CD4-positive, alpha-beta T cell treated with Interleukin-6 at 100 ng/mL for 8 hours (primary cell): ENCODE data around the gene FGF21.
"Not testable (repeated sequence)": the region's sequence is repeated elsewhere in the genome, so short reads cannot be mapped to it uniquely, and the experiment has no call there.

Experiments used
- DNase-seq: peaks from one replicate; pipeline ENCODE4 v3.0.0-alpha.2; 2020; ENCODE audit warnings: mixed read lengths, low spot score

The FGF21 gene

DNA sequence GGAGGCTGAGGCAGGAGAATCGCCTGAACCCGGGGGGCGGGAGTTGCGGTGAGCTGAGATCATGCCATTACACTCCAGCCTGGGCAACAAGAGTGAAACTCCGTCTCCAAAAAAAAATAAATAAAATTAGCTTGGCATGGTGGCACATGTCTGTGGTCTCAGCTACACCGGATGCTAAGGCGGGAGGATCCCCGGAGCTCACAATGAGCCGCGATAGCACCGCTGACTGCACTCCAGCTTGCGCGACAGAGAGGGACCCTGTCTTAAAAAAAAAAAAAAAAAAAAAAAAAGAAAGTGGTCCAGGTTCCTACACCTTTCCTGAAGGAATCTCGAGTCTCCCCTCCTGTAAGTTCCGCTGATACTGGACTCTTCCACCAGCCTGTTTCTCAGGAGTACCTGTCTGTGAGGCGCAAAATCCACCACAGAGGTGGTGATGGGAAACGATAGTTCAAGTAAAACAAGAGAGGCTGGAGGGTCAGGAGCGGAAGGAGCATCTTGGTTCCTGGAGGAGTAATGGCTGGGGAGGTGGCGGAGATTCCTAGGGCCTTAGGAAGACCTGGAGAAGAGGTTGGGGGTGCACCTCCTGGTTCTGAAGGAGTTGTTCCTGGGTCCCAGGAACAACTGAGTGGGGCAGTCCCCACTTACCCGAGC, 3.4 kb upstream of the FGF21 start:
- no peak for DNase-seq

DNA sequence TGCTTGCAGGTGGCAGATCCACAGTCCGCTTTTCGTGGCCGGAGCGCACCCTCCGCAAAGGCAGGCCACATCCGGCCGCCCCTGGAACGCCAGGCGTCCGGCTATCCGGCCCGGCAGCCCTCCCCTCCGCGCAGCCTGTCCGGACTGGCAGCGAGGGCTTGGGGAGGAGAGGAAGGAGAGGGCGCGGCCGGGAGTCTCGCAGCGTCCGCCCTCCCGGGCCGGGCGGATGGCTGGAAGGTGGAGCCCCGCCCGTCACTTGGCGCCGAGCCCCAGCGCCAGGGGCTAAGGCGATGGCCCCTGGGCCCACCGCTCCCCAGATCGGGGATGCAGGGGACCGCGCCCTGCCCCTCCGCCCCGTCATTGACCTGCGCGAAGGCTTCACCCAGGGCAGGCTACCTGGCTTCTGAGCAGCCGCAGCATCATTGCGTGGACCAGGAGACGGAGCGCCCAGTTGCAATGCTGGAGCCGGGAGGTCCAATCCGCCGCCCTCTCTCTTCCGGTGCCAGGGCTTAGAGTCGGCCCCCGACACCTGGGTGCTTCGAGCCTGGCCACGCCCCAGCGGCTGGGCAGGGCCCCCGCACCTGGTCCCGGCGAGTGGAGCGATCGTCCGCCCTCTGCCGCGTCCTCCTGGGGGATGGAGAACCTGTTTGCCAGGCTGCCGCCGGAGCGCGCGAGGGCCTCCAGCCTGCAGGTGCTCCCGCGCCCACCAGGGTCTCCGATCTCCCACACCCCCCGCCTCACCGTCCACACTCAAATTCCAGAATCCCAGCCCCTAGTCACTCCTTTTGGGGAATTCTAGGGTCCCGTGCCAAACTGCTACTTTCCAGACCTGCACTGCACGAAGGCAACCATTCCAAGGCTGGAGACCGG, 2.6 kb upstream of the FGF21 start, which contains the start of gene FUT1:
FUT1 (minus strand) TSS at position 146 of the 870 bp plus-strand sequence. CDS start 1,360 bp downstream, outside the sequence.
- peak; percentile 18 for DNase-seq

DNA sequence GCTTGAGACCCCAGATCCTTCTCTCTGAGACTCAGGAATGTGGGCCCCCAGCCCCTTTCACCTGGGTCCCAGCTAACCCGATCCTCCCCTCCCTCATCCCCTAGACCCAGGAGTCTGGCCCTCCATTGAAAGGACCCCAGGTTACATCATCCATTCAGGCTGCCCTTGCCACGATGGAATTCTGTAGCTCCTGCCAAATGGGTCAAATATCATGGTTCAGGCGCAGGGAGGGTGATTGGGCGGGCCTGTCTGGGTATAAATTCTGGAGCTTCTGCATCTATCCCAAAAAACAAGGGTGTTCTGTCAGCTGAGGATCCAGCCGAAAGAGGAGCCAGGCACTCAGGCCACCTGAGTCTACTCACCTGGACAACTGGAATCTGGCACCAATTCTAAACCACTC, 463 bp downstream of the FGF21 start:
- DNase-seq = no peak

DNA sequence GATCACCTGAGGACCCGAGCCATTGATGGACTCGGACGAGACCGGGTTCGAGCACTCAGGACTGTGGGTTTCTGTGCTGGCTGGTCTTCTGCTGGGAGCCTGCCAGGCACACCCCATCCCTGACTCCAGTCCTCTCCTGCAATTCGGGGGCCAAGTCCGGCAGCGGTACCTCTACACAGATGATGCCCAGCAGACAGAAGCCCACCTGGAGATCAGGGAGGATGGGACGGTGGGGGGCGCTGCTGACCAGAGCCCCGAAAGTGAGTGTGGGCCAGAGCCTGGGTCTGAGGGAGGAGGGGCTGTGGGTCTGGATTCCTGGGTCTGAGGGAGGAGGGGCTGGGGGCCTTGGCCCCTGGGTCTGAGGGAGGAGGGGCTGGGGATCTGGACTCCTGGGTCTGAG, 888 bp downstream of the FGF21 start:
- DNase-seq = no peak

DNA sequence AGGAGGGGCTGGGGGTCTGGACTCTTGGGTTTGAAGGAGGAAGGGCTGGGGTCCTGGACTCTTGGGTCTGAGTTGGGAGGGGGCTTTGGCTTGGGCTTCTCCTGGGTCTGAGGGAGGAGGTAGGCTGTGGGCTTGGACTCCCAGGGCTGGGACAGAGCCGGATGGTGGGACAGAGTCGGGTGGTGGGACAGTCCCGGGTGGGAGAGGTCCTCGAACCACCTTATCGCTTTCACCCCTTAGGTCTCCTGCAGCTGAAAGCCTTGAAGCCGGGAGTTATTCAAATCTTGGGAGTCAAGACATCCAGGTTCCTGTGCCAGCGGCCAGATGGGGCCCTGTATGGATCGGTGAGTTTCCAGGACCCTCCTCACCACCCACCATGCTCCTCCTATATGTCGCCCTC, 1.4 kb downstream of the FGF21 start:
- no peak for DNase-seq

DNA sequence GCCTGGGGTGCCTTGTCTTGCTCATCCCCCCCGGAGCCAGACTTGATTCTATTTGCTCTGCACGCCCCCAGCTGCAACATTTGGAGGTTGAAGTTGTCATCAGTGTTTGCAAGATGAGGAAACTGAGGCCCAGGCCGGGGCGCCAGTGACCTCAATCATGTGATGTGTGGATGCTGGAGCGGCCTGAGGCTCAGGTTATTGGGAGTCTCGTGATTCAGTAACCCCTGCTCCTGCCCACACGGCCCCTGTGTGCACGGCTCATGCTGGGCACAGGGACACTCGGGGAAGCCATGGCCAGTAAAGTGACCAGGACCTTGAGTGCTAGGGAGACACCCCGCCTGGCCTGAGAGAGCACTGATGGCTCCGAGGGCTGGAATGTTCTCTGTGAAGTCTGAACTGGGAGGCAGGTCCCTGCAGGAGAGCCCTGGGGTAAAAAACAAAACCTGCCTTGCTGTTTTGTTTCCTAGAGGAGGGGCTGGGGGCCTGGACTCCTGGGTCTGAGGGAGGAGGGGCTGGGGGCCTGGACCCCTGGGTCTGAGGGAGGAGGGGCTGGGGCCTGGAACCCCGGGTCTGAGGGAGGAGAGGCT, 1.9 kb downstream of the FGF21 start:
- no peak for DNase-seq

DNA sequence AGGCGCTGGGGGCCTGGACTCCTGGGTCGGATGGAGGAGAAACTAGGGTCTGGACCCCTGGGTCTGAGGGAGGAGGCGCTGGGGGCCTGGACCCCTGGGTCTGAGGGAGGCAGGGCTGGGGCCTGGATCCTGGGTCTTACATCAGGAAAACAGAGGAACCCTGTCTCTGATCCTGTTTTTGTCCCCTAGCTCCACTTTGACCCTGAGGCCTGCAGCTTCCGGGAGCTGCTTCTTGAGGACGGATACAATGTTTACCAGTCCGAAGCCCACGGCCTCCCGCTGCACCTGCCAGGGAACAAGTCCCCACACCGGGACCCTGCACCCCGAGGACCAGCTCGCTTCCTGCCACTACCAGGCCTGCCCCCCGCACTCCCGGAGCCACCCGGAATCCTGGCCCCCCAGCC, 2.4 kb downstream of the FGF21 start:
- DNase-seq = no peak

DNA sequence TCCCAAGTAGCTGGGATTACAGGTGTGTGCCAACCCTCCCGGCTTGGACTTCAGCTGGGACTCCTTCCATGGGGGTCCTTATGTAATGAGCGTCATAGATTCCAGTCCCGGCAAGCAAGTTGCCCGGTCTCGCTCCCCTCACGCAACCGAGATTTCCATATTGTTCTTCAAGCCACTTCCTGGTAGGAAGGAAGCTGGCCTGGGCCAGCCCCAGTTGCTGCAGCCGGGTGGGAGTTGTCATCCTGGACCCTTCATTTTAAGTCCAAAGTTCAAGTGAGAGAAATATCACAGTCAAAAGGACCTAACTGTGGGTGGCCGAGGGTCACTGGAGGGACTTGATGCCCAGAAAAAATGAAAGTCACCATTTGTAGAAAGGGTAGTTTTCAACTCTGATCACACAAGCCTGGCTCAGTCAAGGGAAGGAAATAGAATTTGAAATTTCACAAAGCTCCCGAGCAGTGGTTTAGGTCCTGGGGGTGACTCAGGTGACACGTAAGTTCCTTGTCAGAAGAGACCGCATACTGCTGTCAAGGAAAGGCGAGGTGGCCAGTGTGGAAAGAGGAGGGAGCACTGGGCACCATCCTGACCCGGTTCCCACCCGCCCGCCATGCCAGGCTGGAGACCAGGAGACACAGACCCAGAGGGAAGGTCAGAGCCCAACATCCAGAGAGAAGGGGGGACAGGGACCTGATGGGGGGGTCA, 5.3 kb downstream of the FGF21 start:
- DNase-seq = no peak

DNA sequence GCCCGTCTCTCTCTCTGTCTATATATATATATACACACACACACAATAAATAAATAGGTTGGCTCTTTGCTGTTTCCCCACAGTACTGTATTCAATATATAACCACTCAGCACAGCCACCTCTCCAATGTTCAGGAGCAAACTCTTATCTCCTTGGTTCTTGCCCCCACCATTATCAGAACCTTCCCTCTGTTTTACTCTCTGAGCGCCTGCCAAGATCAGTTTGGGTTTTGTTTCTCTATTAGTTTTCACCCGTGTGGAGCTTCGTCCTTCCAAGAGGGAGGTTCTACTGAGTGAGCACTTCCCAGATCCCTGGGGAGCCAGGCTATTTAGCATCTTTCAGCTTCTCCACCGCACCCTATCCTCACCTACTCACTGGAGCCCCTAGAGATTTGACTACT, 10.5 kb downstream of the FGF21 start:
- not testable (repeated sequence) for DNase-seq

DNA sequence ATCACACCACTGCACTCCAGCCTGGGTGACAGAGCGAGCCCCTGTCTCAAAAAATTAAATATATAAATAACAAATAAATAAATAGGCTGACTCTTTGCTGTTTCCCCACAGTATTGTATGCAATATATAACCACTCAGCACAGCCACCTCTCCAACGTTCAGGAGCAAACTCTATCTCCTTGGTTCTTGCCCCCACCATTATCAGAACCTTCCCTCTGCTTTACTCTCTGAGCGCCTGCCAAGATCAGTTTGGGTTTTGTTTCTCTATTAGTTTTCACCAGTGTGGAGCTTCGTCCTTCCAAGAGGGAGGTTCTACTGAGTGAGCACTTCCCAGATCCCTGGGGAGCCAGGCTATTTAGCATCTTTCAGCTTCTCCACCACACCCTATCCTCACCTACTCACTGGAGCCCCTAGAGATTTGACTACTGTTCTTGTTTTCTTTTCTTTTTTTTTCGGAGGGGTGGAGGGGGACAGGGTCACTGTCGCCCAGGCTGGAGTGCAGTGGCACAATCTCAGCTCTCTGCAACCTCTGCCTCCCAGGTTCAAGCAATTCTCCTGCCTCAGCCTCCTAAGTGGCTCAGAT, 12.9 kb downstream of the FGF21 start:
- not testable (repeated sequence) for DNase-seq

DNA sequence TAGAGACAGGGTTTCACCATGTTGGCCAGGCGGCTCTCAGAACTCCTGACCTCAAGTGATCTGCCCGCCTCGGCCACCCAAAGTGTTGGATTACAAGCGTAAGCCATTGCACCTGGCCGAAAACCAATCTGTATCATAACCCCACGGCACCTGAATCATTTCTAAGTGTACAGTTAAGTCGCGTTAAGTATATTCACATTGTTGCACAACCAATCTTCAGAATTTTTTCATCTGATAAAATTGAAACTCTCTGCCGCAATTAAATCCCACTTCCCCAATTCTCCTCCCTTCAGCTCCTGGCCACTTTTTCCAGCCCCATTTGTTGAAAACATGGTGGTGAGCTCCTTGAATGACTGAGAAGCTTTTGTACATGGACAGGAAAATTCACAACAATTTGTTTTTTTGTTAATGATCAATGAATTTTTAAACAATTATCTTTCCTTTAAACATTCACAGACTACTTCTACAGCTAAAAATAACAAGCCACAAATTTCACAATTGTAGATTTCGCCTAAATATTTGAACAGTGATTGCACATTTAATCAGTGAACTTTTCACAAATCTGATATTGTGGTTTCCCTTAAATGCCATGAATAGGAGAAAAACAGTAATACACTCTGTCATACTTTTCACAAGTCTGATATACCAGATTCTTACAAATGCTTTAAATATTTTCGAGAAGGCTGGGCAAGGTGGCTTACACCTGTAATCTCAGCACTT, 13.8 kb downstream of the FGF21 start:
- no peak for DNase-seq

DNA sequence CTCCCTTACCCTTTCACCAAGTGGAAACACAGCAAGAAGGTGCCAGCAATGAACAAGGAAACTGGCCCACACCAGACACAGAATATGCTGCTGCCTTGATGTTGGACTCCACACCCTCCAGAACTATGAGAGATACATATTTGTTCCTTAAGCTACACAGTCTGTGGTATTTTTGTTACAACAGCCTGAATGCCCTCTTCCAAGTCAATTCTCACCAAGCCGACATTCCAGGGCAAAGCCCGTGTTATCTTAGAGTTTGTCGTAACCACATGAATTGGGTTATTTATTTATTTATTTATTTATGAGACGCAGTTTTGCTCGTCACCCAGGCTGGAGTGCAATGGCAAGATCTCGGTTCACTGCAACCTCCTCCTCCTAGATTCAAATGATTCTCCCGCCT, 14.9 kb downstream of the FGF21 start:
- DNase-seq = no peak

DNA sequence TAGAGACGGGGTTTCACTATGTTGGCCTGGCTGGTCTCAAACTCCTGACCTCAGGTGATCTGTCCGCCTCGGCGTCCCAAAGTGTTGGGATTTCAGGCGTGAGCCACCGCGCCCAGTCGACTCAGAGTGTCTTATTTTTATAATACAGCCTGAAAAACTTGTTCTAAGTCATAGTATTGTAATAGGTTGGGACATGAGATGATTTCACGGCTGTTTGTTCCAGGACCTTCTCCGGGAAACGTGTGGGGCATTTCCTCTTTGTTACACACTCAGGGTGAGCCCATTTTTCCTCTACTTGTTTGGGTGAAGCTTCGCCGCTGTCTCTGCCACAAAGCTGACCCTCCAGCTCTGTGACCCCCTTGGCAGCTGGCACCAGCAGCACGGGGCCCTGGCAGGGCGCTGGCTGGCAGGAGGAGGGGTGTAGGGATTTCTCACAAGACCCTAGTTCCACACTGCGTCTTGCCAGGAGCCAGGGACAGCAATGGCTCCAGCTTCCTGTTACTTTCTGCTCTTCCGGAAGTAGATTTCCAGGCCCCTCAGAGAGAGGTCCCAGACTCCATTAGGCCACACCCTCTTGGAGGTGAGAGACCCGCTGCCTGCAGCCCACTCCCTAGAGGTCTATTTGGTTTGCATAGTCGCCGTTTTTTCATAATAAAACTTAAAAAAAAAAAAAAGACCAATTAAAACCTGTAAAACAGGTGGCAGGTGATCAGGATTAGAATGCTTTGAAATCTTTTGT, 15.6 kb downstream of the FGF21 start:
- no peak for DNase-seq

DNA sequence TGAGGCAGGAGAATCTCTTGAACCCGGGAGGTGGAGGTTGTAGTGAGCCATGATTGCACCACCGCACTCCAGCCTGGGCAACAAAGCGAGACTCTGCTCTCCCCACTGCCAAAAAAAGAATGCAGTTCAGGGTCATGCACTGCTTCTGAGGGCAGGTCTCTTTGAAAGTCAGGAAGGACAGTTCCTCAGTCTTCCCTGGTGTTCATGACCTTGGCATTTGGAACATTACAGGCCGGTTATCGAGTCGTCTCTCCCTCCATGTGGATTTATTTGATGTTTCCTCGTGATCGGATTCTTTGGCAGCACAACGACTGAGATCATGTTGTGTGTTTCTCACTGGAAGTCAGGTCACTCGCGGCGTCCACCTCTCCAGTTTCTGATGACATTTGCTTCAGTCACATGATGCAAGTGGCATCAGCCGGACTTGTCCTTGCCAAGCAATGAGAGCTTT, 17.2 kb downstream of the FGF21 start:
- no peak for DNase-seq

DNA sequence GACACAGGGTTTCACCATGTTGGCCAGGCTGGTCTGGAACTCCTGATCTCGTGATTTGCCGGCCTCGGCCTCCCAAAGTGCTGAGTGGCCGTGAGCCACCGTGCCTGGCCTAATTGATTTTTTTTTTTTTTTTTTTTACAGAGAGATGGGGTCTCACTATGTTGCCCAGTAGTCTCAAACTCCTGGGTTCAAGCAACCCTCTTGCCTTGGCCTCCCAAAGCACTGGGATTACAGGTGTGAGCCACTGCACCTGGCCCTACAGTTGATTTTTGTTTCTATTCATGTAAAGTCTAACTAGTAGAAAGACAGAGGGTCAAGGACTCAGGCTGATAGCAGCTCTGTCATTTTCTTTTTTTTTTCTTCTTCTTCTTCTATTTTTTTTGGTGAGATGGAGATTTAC, 21.8 kb downstream of the FGF21 start:
- no peak for DNase-seq

DNA sequence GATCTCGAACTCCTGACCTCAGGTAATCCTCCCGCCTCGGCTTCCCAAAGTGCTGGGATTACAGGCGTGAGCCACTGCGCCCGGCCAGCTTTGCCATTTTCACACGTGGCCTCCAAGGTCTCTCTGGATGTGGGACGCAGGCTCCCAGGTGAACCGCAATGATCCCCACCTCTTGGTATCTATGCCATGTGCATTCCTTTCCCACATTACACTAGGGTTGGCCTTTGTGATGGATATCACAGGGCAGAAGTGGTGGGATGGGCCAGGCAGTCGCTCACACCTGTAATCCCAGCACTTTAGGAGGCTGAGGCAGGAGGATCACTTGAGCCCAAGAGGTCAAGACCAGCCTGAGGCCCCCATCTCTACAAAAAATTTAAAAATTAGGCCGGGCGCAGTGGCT, 22.4 kb downstream of the FGF21 start:
- DNase-seq = no peak

DNA sequence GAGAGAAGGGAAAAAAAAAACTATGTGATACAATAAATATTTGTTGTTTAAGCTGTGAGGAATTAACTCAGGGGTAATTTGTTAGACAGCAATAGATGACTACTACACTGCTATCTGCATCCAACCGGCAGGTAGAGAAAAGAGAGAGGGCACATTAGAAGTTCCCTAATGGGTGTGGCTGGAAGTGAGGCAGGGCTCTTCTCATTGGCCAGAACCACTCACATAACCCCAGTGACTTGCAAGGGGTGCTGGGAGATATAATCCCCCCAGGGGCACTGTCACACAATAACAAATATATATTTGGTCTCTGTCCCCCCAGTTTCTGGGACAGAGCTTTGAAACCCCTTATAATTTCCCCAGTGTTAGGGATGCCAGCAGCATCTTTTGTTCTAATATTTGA, 24.3 kb downstream of the FGF21 start:
- DNase-seq = no peak

DNA sequence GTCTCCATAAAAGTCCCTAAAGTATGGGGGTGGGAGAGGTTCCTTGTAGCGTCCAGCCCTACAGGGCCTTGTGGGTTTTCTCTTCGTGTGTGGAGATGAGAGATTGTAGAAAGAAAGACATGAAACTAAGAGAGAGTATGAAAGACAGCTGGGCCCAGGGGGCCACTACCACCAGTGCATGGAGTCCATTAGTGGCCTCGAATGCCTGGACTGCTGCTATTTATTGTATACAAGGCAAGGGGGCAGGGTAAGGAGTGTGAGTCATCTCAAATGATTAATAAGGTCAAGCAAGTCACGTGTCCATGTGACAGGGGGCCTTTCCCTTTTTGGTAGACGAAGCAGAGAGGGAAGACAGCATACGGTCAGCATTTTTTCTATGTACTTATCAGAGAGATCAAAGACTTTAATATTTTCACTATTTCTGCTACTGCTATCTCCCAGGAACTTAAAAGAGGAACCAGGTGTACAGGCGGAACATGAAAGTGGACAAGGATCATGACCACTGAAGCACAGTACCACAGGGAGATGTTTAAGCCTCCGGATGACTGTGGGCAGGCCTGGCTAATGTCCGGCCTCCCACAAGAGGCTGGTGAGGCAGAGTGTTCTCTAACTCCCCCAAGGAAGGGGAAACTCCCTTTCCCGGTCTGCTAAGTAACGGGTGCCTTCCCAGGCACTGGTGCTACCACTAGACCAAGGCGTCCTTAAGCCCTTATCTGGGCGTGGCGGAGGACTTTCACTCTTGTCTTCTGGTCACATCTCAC, 25.5 kb downstream of the FGF21 start:
- DNase-seq = no peak

DNA sequence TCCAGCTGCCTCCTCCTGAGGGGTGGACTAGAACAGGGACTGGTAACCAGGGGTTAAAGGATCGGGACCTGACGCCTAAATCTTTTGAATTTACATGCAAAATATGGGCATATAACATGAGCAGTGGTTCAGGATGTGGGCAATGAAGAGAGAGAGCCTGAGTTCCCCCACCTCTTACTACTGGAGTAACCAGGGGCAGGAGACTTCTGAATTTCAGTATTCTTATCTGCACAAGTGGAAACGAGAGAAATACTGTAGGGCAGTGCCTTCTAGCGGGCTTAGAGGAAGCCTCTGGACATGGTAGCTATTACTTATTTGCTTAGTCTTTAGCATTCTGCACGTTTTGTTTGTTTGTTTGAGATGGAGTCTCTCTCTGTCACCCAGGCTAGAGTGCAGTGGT, 29.2 kb downstream of the FGF21 start:
- DNase-seq = no peak

DNA sequence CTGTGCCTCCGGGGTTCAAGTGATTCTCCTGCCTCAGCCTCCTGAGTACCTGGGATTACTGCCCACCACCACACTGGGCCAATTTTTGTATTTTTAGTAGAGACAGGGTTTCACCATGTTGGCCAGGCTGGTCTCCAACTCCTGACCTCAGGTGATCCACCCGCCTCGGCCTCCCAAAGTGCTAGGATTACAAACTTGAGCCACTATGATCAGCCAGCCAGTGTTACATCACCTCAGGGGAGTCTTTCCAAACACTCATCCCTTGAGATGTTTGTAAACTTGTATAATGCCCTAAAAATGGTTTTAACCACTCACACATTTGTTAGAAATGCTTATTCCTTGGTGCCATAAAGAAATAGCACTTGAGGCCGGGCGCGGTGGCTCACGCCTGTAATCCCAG, 31.1 kb downstream of the FGF21 start:
- not testable (repeated sequence) for DNase-seq
